Ecto neural progenitor cell (in vitro differentiated cells): ENCODE data around the gene MMP15.
"Not testable (repeated sequence)": the region's sequence is repeated elsewhere in the genome, so short reads cannot be mapped to it uniquely, and the experiment has no call there.

Experiments used
- DNase-seq: peaks from one replicate; pipeline ENCODE4 v3.0.0-alpha.2; 2018; ENCODE audit warnings: low spot score

The MMP15 gene

DNA sequence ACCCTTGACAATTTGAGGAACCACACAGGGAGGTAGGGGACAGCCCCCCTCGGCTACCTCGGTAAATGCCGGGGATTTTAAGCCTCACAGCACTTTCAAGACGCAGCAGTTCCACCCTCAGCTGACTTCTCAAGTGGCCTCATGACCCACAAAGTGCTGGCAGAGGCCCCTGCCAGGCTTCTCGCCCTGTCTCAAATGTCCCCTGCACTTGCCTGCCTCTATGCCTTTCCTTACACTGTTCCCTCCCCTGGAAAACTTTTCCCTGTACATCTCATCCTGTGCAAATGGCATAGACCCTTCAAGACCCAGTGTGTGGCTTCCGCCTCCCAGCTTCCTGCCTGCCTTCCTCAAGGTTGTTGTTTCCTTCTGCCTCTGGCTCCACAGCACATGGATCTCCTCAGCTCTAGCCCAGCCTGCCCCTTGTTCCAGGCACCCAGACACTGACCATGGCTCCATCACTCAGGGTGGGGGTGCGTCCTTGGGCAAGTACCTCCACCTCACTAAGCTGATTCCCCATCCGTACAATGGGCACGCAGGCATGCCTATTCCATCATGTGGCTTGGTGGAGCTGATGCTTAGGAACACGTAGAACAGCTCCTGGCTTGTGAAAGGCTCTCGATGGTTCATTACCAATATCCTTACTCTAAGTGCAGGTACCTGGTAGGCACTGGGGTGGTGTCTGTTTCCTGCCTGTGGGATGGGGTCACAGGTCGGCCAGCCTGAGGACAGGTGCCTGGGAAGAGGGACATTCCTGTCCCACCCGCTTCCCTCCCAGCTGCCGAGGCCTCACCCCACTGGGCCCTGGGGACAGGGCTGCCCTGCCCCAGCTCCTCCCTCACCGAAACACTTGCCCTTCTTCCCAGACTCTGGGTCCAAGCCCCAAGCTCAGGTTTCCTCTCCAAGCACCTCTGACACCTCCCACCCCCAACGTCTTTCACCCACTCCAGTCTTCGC lies 24.0 kb downstream of the MMP15 start:
- DNase-seq: no peak

DNA sequence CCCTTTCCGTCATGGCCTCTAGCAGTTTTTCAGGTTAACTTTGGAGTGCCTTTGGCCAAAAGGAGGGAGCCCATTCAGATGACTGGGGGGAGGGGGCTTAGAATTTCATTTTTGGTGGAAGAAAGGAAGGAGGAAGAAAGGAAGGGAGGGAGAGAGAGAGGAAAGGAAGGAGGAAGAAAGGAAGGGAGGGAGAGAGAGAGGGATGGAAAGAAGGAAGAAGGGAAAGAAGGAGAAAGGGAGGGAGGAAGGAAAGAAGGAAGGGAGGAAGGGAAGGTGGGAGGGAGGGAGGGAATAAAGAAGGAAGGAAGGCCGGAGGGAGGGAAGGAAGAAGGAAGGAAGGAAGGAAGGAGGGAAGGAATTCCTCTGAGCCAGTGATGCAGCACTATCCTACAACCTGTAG lies 25.7 kb downstream of the MMP15 start:
- no peak for DNase-seq

DNA sequence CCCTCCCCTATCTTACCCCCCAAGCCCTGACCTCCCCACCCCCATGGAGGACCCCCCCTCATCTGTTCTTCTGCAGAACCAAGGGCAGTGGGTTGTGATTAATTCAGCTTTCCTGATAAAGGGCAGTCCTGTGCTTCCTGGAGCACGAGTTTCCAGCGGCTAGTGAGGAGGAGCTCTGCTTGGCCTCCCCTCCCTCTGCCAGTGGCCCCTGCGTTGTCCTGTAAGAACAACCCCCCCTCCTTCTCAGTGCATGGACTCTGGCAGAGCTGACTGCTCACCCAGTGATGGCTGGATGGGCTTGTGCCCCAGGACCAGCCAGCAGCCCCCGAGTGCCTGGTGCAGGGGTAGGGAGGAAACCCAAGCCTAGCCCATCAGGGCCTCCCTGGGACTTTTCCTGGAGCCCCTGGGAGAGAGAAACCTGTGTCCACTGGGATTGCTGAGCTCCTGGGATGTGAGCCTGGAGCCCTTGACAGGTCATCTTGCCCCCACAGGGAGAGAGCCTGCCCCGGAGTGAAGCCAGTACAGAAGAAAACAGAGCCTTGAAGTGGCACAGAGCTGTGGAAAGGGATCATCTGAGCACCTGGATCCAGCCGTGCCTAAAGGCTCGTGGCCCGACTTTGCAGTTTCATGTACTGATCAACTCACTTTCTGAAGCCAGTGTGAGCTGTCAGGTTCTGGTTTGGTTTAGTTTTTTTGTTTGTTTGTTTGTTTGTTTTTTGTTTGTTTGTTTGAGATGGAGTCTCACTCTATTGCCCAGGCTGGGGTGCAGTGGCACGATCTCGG lies 26.5 kb downstream of the MMP15 start:
- no peak for DNase-seq

DNA sequence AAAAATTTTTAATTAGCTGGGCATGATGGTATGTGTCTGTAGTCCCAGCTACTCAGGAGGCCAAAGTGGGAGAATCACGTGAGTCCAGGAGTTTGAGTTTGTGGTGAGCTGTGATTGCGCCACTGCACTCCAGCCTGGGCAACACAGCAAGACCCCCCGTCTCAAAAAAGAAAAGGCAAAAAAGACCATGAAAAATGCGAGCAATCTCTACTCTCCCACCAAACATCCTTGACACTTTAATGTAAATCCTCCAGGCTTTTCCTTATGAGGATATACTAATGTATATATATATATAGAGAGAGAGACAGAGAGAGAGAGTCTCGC lies 28.1 kb downstream of the MMP15 start:
- DNase-seq: no peak

DNA sequence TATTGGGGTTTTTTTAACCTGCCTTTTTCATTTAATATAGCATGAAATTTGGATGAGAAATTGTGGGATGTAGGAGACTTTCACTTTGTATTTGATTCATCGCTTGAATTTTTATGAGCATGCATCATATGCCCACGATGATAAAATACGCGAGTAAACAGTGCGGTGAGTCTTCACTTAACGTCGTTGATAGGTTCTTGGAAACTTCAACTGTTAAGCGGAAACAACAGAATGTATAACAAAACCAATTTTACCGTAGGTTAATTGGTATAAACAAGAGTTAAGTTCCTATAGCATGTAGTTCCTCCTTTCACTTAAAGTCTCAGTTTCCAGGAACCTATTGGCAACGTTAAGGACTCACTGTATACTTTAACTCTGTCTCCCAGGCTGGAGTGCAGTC lies 28.7 kb downstream of the MMP15 start:
- no peak for DNase-seq

DNA sequence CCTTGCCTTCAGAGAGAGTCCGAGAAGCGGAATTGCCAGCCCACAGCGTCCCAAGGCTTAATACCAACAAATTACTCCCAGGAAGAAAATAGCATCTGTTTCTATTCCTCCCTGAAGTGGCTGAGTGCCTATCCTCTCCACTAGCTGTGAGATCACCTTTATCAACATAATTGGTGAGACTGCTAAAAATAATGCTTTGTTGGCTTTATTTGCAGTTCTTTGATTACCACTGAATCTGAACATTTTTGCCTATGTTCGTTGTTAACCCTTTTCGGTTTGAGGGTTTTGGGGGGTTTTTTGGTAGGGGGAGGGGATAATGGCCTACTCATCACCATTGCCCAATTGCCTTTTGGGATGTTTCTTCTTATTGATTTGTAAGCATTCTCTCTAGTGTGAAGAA lies 31.0 kb downstream of the MMP15 start:
- no peak for DNase-seq

DNA sequence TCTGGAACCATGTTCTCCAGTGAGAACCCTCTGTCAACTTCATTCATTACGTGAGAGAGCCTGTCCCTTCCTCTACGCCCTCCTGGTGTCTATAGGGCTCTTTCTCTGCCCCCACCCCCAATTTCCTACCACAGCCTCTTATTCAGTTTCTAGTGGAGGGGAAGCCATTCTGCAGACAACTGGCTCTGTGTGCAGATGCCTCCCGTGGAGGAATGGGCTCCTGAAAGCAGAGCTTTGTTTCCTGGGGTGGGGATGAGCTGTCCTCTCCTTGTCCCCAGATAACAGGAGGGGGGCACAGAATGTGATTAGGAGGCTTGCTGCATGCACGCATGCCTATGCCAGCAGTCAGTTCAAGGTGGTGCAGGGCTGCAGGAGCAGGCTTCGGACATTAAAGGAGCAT lies 31.6 kb downstream of the MMP15 start:
- DNase-seq: no peak

DNA sequence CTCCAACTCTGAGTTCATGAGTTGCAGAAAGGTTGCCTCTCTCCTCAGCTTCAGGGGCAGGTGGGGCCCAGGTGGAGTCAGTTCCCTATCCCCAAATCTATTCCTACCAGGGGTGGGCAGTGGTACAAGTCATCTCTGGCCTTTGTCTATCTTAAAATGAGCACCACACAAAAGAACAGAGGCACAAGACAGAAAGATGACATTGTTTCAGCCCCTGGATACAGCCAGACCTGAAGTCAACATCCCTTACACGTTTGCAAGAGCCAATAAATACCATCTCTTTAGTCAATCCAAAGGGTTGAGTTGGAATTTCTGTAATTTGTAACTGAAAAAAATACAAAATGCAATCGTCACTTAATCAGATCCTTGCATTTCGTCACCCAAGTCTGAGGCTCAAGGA lies 32.2 kb downstream of the MMP15 start:
- DNase-seq: no peak

DNA sequence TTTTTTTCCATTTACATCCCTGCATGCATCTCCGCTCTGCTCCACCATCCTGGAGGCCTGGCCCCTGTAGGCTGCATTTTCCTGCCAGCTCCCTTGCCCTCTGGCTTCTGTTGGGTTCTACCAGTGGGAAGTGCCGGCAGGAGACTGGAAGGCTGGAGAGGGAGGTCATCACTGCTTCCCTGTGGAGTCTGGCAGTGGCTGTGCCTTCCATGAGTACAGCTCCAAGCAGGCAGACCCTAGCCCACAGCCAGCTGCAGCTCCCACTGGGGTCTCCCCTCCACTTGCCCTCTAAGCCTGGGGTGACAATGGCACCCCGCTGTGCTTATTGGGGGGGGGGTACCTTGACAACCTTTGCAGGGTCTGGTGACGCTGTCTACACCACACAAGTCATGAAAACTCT lies 37.3 kb downstream of the MMP15 start:
- no peak for DNase-seq

DNA sequence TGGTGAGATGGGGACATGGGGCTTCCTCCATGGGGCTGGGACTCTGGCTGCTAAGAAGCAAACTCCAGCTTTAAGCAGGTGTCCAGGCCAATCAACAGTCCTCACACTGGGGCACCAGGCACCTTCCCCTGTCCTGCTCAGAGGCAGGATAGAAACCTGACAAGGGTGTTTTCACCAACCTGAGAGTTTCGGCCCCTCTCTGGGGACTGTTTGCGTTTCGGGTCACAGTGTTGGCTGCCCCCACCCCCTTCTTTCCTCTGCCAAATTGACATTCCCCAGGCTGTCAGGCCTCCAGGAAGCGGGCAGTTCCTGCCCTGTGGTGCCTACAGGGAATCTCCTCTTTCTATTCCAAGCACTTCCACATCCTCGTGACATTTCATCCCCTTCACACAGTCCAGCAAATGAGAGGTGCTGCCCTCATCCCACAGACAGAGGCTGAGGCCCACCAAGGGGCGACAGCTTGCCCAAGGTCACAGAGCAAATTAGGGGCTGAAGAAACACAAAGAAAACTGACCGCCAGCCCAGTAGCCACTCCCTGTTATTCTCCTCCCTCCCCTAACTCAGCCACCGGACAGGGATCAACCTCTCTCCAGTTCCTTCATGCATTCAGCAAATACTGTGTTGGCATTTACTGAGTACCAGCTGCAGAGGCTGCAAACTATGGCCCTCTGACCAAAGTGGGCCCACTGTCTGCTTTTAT lies 38.0 kb downstream of the MMP15 start:
- no peak for DNase-seq

DNA sequence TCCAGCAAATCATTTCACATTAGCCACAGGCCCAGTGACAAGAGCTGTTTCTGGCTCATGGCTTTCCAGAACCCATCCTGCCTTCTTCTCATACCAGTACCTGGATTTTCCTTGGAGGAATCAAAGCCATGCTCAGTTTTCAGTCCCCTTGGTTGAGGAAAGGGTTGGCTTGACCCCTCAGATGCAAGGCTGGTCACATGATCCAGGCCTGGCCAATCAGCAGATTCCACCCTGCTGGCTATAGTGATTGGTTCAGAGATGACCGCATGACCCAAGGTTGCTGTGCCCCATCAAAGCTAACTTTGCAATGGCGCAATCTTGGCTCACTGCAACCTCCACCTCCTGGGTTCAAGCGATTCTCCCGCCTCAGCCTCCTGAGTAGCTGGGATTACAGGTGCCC lies 45.0 kb downstream of the MMP15 start:
- DNase-seq: no peak

DNA sequence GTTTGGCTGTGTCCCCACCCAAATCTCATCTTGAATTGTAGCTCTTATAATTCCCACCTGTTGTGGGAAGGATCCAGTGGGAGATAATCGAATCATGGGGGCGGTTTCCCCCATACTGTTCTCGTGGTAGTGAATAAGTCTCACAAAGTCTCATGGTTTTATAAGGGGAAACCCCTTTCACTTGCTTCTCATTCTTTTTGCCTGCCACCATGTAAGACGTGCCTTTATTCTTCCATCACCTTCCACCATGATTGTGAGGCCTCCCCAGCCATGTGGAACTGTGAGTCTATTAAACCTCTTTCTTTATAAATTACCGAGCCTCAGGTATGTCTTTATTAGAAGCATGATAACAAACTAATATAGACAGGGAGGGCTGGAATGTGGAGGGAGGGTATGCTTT lies 46.6 kb downstream of the MMP15 start:
- not testable (repeated sequence) for DNase-seq

DNA sequence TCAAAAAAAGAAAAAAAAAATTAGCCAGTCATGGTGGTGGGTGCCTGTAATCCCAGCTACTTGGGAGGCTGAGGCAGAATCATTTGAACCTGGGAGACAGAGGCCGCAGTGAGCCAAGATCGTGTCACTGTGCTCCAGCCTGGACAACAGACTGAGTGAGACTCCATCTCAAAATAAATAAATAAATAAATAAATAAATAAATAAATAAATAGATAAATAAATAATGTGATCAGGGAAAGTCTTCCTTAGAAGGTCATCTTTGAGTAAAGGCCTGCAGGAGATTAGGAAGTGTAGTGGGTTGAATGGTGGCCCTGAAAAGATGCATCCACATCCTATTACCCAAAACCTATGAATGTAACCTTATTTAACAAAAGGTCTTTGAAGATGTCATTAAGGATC lies 47.5 kb downstream of the MMP15 start:
- not testable (repeated sequence) for DNase-seq

DNA sequence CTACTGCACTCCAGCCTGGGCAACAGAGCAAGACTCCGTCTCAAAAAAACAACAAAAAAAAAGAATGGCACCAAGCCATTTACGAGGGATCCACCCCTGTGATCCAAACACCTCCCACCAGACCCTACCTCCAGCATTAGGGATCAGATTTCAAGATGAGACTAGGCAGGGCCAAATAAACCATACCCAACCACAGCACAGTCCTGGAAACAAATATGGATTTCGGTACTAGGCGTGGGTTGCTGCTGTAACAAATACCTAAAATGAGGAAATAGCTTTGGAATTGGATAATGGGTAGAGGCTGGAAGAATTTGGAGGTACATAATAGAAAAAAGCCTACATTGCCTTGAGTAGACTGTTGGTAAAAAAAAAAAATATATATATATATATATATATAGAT lies 49.1 kb downstream of the MMP15 start:
- no peak for DNase-seq

DNA sequence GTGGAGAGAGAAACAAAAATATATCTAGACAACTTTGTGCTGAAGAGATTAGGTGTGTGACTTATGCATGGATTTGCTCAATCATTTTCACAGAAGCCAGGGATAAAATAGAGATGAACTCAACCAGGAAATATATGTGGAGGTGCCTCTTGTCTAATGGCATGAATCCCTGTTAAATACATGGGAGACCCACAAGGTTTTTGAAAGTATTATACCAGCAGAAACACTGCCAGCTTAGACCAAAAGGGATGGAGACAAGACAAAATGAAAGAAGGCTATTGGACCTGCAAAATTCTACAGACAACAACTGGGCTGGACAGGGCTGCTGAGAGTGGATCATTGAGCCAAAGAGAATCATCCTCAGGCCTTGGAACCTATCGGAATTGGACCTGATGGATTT lies 51.0 kb downstream of the MMP15 start:
- no peak for DNase-seq

DNA sequence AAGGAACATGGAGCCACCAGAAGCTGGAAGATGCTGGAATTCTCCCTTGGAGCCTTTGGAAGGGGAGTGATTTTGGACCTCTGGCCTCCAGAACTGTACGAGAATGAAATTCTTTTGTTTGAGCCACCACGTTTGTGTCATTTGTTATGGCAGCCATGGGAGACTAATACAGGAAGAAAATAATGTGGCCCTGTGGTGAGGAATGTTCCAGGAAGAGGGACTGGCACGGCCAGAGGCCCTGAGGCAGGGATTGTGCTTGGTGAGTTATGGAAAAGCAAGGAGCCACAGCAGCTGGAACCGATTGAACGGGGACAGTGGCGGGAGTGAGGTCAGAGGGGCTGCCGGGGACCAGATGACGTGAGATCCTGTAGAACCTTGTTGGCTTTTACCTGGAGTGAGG lies 52.2 kb downstream of the MMP15 start:
- no peak for DNase-seq

DNA sequence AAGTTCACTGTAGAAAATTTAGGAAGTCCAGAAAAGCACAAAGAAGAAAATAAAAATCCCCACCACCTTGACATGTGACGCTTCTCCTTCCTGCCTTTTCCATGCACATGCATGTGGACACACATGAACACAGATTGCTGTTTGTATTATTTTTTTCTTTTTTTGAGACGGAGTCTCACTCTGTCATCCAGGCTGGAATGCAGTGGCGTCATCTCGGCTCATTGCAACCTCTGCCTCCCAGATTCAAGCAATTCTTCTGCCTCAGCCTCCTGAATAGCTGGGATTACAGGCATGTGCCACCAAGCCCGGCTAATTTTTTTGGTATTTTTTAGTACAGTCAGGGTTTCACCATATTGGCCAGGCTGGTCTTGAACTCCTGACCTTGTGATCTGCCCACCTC lies 55.1 kb downstream of the MMP15 start:
- DNase-seq: not testable (repeated sequence)

DNA sequence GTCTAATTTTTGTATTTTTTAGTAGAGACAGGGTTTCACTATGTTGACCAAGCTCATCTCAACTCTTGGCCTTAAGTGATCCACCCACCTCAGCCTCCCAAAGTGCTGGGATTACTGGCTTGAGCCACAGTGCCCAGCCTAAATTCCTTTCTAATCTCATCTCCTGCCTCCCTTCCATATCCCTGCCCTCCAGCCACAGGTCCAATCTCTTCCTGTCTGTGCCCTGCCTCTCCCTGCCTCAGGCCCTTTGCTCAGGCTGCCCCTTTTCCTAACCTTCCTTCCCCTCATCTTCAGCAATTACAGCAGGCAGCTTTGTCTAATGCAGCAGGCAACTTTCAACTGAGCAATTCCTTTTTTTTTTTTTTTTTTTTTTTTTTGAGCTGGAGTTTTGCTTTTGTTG lies 56.8 kb downstream of the MMP15 start:
- no peak for DNase-seq

DNA sequence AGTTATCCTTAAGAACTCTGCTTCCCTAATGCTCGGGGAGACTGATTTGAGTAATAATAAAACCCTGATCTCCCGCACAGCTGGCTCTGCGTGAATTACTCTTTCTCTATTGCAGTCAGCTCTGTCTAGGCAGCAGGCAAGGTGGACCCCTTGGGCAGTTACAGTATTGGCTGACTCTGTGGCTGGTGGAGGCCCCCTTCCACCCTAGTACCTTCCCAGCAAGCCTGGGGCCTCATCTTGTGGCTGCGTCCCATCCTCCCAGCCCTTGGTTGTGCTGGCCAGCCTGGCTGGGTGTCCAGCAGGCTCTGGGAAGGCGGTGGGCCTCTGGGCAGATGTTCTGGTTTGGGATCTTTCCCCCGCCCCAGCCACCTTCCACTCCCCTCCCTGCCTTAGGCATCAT lies 59.1 kb downstream of the MMP15 start:
- DNase-seq: no peak

DNA sequence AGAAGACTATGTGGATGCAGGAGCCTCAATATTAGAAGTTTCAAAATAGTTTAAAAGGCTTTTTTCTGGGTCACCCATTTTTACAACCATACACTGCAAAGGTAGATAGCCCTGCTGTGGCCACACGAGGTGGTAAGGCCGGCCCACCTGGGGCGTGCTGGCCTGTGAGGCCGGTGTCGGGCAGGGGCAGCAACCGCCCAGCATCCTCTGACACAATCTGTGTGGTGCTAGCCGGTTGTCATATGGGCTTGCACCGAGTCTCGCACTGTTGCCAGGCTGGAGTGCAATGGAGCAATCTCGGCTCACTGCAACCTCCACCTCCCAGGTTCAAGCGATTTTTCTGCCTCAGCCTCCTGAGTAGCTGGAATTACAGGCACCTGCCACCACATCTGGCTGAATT lies 59.6 kb downstream of the MMP15 start:
- no peak for DNase-seq

DNA sequence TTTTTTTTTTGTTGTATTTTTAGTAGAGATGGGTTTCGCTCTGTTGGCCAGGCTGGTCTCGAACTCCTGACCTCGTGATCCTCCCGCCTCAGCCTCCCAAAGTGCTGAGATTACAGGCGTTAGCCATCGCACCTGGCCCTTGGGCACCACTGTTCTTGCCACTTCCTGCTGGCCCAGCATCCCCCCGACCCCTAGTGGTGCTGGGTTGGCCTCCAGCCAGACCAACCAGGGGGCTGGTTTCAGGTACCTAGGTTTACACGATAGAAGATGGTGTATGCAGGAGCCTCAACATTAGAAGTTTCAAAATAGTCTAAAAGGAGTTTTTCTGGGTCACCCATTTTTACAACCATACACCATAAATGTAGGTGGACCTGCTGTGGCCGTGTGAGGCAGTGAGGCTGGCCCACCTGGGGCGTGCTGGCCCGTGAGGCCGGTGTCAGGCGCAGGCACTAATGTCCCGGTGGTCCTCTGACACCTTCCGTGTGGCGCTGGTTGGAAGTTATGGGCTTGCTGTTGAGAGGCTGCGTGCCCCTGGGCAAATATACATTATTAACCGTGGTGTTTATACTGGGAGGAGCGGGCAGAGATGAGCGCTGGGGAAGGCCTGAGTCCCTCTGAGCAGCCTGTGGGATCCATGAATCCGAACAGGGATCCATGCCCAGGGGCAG lies 60.2 kb downstream of the MMP15 start:
- DNase-seq: no peak
